EL (cell line): Measurements from ENCODE around the gene OR2A7.
"Not testable (repeated sequence)": the region's sequence is repeated elsewhere in the genome, so short reads cannot be mapped to it uniquely, and the experiment has no call there.

ENCODE experiments used
- DNase-seq: peaks from one replicate; pipeline ENCODE4 v3.0.0-alpha.2; 2016

OR2A7 gene

GRCh38 chr7:144264692-144265091, at the start of gene OR2A7:
TSS of gene OR2A7 (minus strand) at chr7:144264792. CDS start at chr7:144259628, 5,164 bp downstream.
- DNase-seq = not testable (repeated sequence)

- not testable (repeated sequence) for DNase-seq
These were observed 47.4 kb upstream of the OR2A7 start, which contains the start of gene OR2A1 for GRCh38 chr7:144311872-144312469. TSS of gene OR2A1 (plus strand) at chr7:144312419. CDS start at chr7:144318125, 5,706 bp downstream.

GRCh38 chr7:144311218-144311617, 46.6 kb upstream of the OR2A7 start:
- DNase-seq = not testable (repeated sequence)

- not testable (repeated sequence) for DNase-seq
These were observed 45.1 kb upstream of the OR2A7 start for GRCh38 chr7:144309702-144310101.

- not testable (repeated sequence) for DNase-seq
These were observed 40.6 kb upstream of the OR2A7 start for GRCh38 chr7:144305156-144305555.

- DNase-seq = not testable (repeated sequence)
These were observed 39.0 kb upstream of the OR2A7 start for GRCh38 chr7:144303607-144304006.

- not testable (repeated sequence) for DNase-seq
These were observed 38.1 kb upstream of the OR2A7 start for GRCh38 chr7:144302578-144303303.

GRCh38 chr7:144293794-144294499, 29.4 kb upstream of the OR2A7 start:
- DNase-seq = not testable (repeated sequence)

- not testable (repeated sequence) for DNase-seq
These were observed 28.0 kb upstream of the OR2A7 start for GRCh38 chr7:144292384-144293161.

- DNase-seq = not testable (repeated sequence)
These were observed 27.0 kb upstream of the OR2A7 start for GRCh38 chr7:144291607-144292006.

- not testable (repeated sequence) for DNase-seq
These were observed 22.7 kb upstream of the OR2A7 start for GRCh38 chr7:144287171-144287784.

- DNase-seq = not testable (repeated sequence)
These were observed 19.1 kb upstream of the OR2A7 start for GRCh38 chr7:144283716-144284115.

GRCh38 chr7:144282490-144282889, 17.9 kb upstream of the OR2A7 start:
- not testable (repeated sequence) for DNase-seq

- DNase-seq = not testable (repeated sequence)
These were observed 17.4 kb upstream of the OR2A7 start for GRCh38 chr7:144281981-144282380.

- not testable (repeated sequence) for DNase-seq
These were observed 15.4 kb upstream of the OR2A7 start for GRCh38 chr7:144280010-144280409.

- not testable (repeated sequence) for DNase-seq
These were observed 10.7 kb upstream of the OR2A7 start for GRCh38 chr7:144275281-144275680.

- DNase-seq = not testable (repeated sequence)
These were observed 4.6 kb upstream of the OR2A7 start, which contains the start of gene CTAGE8 for GRCh38 chr7:144269188-144269587. TSS of gene CTAGE8 (minus strand) at chr7:144269288. CDS start at chr7:144269250, 38 bp downstream.

- not testable (repeated sequence) for DNase-seq
These were observed 2.5 kb downstream of the OR2A7 start for GRCh38 chr7:144262128-144262527.

- not testable (repeated sequence) for DNase-seq
These were observed 5.5 kb downstream of the OR2A7 start for GRCh38 chr7:144259067-144259466.

GRCh38 chr7:144256112-144256511, 8.5 kb downstream of the OR2A7 start:
- no peak for DNase-seq

- DNase-seq = no peak
These were observed 9.1 kb downstream of the OR2A7 start for GRCh38 chr7:144255471-144255897.

GRCh38 chr7:144252307-144252706, 12.3 kb downstream of the OR2A7 start:
- not testable (repeated sequence) for DNase-seq
